Ishikawa (cell line): ENCODE data around the gene KATNAL2.

Source experiments
- EGR1 ChIP-seq: IDR thresholded peaks from 2 replicates; pipeline ENCODE4 v1.6.1; 2012
- EP300 ChIP-seq: IDR thresholded peaks from 2 replicates; pipeline ENCODE4 v1.6.1; 2012; ENCODE audit warnings: borderline replicate concordance
- RAD21 ChIP-seq: IDR thresholded peaks from 2 replicates; pipeline ENCODE4 v1.6.1; 2012; ENCODE audit warnings: low read depth
- TAF1 ChIP-seq: IDR thresholded peaks from 2 replicates; pipeline ENCODE4 v1.6.1; 2012; ENCODE audit warnings: low read depth, mild to moderate bottlenecking
- TEAD4 ChIP-seq: IDR thresholded peaks from 2 replicates; pipeline ENCODE4 v1.6.1; 2012
- TF ChIP-seq, protein P1 (sequence below): IDR thresholded peaks from 2 replicates; pipeline ENCODE4 v1.6.1; 2012
- TF ChIP-seq, protein P2 (sequence below): IDR thresholded peaks from 2 replicates; pipeline ENCODE4 v1.6.1; 2012; ENCODE audit warnings: low read depth, mild to moderate bottlenecking
- TF ChIP-seq, protein P3 (sequence below): IDR thresholded peaks from 2 replicates; pipeline ENCODE4 v1.6.1; 2012

DNA sequence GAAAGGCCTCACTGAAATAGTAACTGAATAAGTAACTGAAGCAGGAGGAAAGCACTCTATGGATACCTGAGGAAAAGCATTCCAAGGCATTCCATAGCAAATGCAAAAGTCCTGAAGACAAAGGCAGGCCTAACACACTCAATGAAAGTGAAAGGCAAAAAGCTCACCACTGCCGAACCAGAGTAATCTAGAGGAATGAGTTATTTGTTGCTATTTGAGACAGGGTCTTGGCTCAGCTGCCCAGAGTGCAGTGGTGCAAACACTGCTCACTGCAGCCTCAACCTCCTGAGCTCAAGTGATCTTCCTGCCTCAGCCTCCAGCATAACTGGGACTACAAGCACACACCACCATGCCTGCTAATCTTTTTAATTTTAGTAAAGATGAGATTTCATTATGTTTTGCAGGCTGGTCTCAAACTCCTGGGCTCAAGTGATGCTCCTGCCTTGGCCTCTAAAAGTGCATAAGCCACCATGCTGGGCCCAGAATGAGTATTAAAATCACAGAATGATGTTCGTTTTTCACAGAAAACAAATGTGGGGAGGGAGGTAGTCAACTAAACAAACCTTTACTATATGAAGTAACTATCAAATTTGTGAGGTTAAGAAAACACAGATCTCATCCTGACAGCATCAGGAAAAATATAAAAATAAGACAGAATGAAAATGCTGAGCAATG lies 18.0 kb upstream of the KATNAL2 start:
- TF ChIP-seq, protein P1, sequence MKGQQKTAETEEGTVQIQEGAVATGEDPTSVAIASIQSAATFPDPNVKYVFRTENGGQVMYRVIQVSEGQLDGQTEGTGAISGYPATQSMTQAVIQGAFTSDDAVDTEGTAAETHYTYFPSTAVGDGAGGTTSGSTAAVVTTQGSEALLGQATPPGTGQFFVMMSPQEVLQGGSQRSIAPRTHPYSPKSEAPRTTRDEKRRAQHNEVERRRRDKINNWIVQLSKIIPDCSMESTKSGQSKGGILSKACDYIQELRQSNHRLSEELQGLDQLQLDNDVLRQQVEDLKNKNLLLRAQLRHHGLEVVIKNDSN, result no peak
- TF ChIP-seq TEAD4, result no peak
- no peak for TF ChIP-seq TAF1
- TF ChIP-seq, protein P2, sequence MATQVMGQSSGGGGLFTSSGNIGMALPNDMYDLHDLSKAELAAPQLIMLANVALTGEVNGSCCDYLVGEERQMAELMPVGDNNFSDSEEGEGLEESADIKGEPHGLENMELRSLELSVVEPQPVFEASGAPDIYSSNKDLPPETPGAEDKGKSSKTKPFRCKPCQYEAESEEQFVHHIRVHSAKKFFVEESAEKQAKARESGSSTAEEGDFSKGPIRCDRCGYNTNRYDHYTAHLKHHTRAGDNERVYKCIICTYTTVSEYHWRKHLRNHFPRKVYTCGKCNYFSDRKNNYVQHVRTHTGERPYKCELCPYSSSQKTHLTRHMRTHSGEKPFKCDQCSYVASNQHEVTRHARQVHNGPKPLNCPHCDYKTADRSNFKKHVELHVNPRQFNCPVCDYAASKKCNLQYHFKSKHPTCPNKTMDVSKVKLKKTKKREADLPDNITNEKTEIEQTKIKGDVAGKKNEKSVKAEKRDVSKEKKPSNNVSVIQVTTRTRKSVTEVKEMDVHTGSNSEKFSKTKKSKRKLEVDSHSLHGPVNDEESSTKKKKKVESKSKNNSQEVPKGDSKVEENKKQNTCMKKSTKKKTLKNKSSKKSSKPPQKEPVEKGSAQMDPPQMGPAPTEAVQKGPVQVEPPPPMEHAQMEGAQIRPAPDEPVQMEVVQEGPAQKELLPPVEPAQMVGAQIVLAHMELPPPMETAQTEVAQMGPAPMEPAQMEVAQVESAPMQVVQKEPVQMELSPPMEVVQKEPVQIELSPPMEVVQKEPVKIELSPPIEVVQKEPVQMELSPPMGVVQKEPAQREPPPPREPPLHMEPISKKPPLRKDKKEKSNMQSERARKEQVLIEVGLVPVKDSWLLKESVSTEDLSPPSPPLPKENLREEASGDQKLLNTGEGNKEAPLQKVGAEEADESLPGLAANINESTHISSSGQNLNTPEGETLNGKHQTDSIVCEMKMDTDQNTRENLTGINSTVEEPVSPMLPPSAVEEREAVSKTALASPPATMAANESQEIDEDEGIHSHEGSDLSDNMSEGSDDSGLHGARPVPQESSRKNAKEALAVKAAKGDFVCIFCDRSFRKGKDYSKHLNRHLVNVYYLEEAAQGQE, result no peak
- no peak for TF ChIP-seq RAD21
- TF ChIP-seq, protein P3, sequence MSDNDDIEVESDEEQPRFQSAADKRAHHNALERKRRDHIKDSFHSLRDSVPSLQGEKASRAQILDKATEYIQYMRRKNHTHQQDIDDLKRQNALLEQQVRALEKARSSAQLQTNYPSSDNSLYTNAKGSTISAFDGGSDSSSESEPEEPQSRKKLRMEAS, result no peak
- no peak for TF ChIP-seq EP300
- TF ChIP-seq EGR1, result no peak
